Endothelial cell (in vitro differentiated cells): ENCODE data around the gene PDLIM7. TPM values are rescaled to one million over a fixed set of nuclear protein-coding genes. Genes with fewer than 3 reads are reported as not detected.
"Not testable (repeated sequence)": the region's sequence is repeated elsewhere in the genome, so short reads cannot be mapped to it uniquely, and the experiment has no call there.

Experiments used
- DNase-seq: peaks from one replicate; pipeline ENCODE4 v3.0.0; 2021; ENCODE audit warnings: low spot score
- H3K27ac Mint-ChIP-seq: one replicate; pipeline ENCODE4 v1.8.0; 2021; ENCODE audit warnings: mixed read lengths, inconsistent platforms; ENCODE audit not compliant: unreplicated experiment
- H3K27me3 Mint-ChIP-seq: one replicate; pipeline ENCODE4 v1.8.0; 2021; ENCODE audit warnings: mild to moderate bottlenecking, moderate library complexity, mixed read lengths, inconsistent platforms; ENCODE audit not compliant: unreplicated experiment
- H3K36me3 Mint-ChIP-seq: one replicate; pipeline ENCODE4 v1.8.0; 2021; ENCODE audit warnings: mild to moderate bottlenecking, low read depth, mixed read lengths, inconsistent platforms; ENCODE audit not compliant: unreplicated experiment
- H3K4me1 Mint-ChIP-seq: one replicate; pipeline ENCODE4 v1.8.0; 2021; ENCODE audit warnings: mild to moderate bottlenecking, mixed read lengths, inconsistent platforms; ENCODE audit not compliant: unreplicated experiment
- H3K4me3 Mint-ChIP-seq: one replicate; pipeline ENCODE4 v1.8.0; 2021; ENCODE audit warnings: mild to moderate bottlenecking, mixed read lengths, inconsistent platforms; ENCODE audit not compliant: unreplicated experiment
- H3K9me3 Mint-ChIP-seq: one replicate; pipeline ENCODE4 v1.8.0; 2021; ENCODE audit warnings: mixed read lengths, inconsistent platforms; ENCODE audit not compliant: unreplicated experiment
- CTCF ChIP-seq: fragments of 200-600 bp; sonication (generic); IDR thresholded peaks from one replicate; pipeline ENCODE4 v1.5.0; 2021; ENCODE audit warnings: antibody characterized with exemption; ENCODE audit not compliant: unreplicated experiment
- total RNA-seq: library from RNA; stranded (reverse); fragmentation: NEBNext Ultra II Directional; extraction: Animal tissue kit (Norgen Biotek cat#: 25700); gene quantifications from one replicate; pipeline ENCODE4 v1.2.1, GENCODE V29; 2021; ENCODE audit not compliant: unreplicated experiment

The PDLIM7 gene
- total RNA-seq, 1 donor from 2014 or later = 238 TPM

- Mint-ChIP-seq H3K36me3 (peaks cover 30% of the 10 kb centered on the region), H3K4me3 (no peak overlapping the region), H3K27me3 (peaks cover 13% of the 10 kb centered on the region), H3K9me3 (no peaks in the 10 kb centered on the region), H3K27ac (no peak overlapping the region), H3K4me1 (peaks cover 30% of the 10 kb centered on the region)
- no peak for DNase-seq
- TF ChIP-seq CTCF = no peak
These were observed 8.2 kb downstream of the PDLIM7 start for GRCh38 chr5:177489119-177489716.

- Mint-ChIP-seq H3K9me3 (no peaks in the 10 kb centered on the region), H3K4me1 (peaks cover 24% of the 10 kb centered on the region), H3K27ac (no peak overlapping the region), H3K36me3 (peaks cover 38% of the 10 kb centered on the region), H3K4me3 (no peak overlapping the region), H3K27me3 (peaks cover 15% of the 10 kb centered on the region)
- no peak for TF ChIP-seq CTCF
- no peak for DNase-seq
These were observed 9.4 kb downstream of the PDLIM7 start for GRCh38 chr5:177487975-177488374.

- no peak overlapping the region for H3K27ac Mint-ChIP-seq
- no peak for DNase-seq
These were observed 10.3 kb downstream of the PDLIM7 start for GRCh38 chr5:177487144-177487543.

GRCh38 chr5:177486256-177486655 is 11.1 kb downstream of the PDLIM7 start:
- H3K4me1 Mint-ChIP-seq = peaks cover 17% of the 10 kb centered on the region
- H3K27ac Mint-ChIP-seq = no peak overlapping the region
- peaks cover 17% of the 10 kb centered on the region for H3K27me3 Mint-ChIP-seq
- no peak for TF ChIP-seq CTCF
- H3K4me3 Mint-ChIP-seq = peak overlapping the region; percentile 47
- no peaks in the 10 kb centered on the region for H3K9me3 Mint-ChIP-seq
- no peak for DNase-seq
- H3K36me3 Mint-ChIP-seq = peaks cover 32% of the 10 kb centered on the region

More at GRCh38 chr5:177487144-177487543, 10.3 kb downstream of the PDLIM7 start:
- H3K27me3 Mint-ChIP-seq = peaks cover 17% of the 10 kb centered on the region
- TF ChIP-seq CTCF = no peak
- no peaks in the 10 kb centered on the region for H3K9me3 Mint-ChIP-seq
- H3K4me3 Mint-ChIP-seq = peak overlapping the region; percentile 71
- H3K4me1 Mint-ChIP-seq = peaks cover 19% of the 10 kb centered on the region
- H3K36me3 Mint-ChIP-seq = peaks cover 34% of the 10 kb centered on the region

GRCh38 chr5:177485753-177486152 is 11.7 kb downstream of the PDLIM7 start:
- Mint-ChIP-seq H3K27me3 (peaks cover 17% of the 10 kb centered on the region), H3K27ac (peak overlapping the region; percentile 64), H3K36me3 (peaks cover 30% of the 10 kb centered on the region), H3K4me1 (peaks cover 15% of the 10 kb centered on the region)
- H3K4me3 Mint-ChIP-seq, DNase-seq, H3K9me3 Mint-ChIP-seq: not testable (repeated sequence)
